Tibial artery (tissue), 4 donors: ENCODE results near the gene MYO1G.

Experiments used
- DNase-seq, 2 donors: peaks; one replicate each; pipeline ENCODE4 v3.0.0-alpha.2; 2019
- H3K27ac ChIP-seq, 2 donors: fragments of 200-600 bp; sonication (generic) in 1 of 2; 1 replicate in 1 of 2; 2 replicates in 1 of 2; pipeline ENCODE4 v1.5.1; 2018 to 2019; ENCODE audit warnings: mild to moderate bottlenecking in 1 of 2
- H3K27me3 ChIP-seq, 2 donors: fragments of 200-600 bp; sonication (generic) in 1 of 2; one replicate each; pipeline versions ENCODE4 v1.5.1 to v1.6.0; 2016 to 2019
- H3K36me3 ChIP-seq, 3 donors: fragments of 200-600 bp; sonication (generic) in 2 of 3; one replicate each; pipeline ENCODE4 v1.5.1; 2016 to 2019; ENCODE audit warnings: mild to moderate bottlenecking in 2 of 3
- H3K4me1 ChIP-seq, 4 donors: fragments of 200-600 bp; sonication (generic) in 2 of 4; 1 replicate in 3 of 4; 2 replicates in 1 of 4; pipeline ENCODE4 v1.5.1; 2016 to 2019
- H3K4me3 ChIP-seq, 2 donors: fragments of 200-600 bp; sonication (generic) in 1 of 2; 1 replicate in 1 of 2; 2 replicates in 1 of 2; pipeline ENCODE4 v1.5.1; 2018 to 2019; ENCODE audit warnings: mild to moderate bottlenecking in 2 of 2
- H3K9me3 ChIP-seq, 3 donors: fragments of 200-600 bp; sonication (generic) in 1 of 3; one replicate each; pipeline ENCODE4 v1.5.1; 2016 to 2019
- CTCF ChIP-seq, 2 experiments: fragments of 200-600 bp in 1 of 2; fragments of 450-650 bp in 1 of 2; IDR thresholded peaks; one replicate each; pipeline ENCODE4 v1.5.1; 2017 to 2019; ENCODE audit warnings: antibody characterized with exemption in 2 of 2, mild to moderate bottlenecking in 1 of 2, moderate library complexity in 1 of 2
- intact Hi-C: fragments of 100-400 bp; cut with DNase I; formaldehyde crosslinking; loops from one replicate; pipeline ENCODE4 v1.15.0; 2023; ENCODE audit warnings: low total_unique reads

Gene MYO1G

GRCh38 chr7:44955733-44956132, 23.1 kb downstream of the MYO1G start:
- no peaks in the 10 kb centered on the region for H3K4me1 ChIP-seq
- intact Hi-C loops, result no loop called here
- H3K27me3 ChIP-seq, result peaks cover 0 to 14% of the 10 kb centered on the region in 2 donors
- DNase-seq, result no peak
- H3K36me3 ChIP-seq, result no peaks in the 10 kb centered on the region
- H3K27ac ChIP-seq, result no peak overlapping the region
- TF ChIP-seq CTCF (IDR thresholded peaks at IDR 0.05), result no peak
- H3K4me3 ChIP-seq, result no peak overlapping the region
- H3K9me3 ChIP-seq, result no peaks in the 10 kb centered on the region

- Histone ChIP-seq H3K9me3 (no peaks in the 10 kb centered on the region), H3K4me1 (no peaks in the 10 kb centered on the region), H3K36me3 (no peaks in the 10 kb centered on the region), H3K27me3 (peaks cover 0 to 10% of the 10 kb centered on the region in 2 donors), H3K4me3 (no peak overlapping the region), H3K27ac (no peak overlapping the region)
- no peak for TF ChIP-seq CTCF (IDR thresholded peaks at IDR 0.05)
- no peak for DNase-seq
- intact Hi-C loops, result no loop called here
Measured at GRCh38 chr7:44953156-44953555, 25.7 kb downstream of the MYO1G start.

GRCh38 chr7:44949303-44949702, 29.5 kb downstream of the MYO1G start:
- no peak for DNase-seq
- intact Hi-C loops, result no loop called here

GRCh38 chr7:44945479-44945878, 33.3 kb downstream of the MYO1G start:
- Histone ChIP-seq H3K27me3 (no peaks in the 10 kb centered on the region), H3K4me3 (no peak overlapping the region), H3K4me1 (no peaks in the 10 kb centered on the region), H3K36me3 (no peaks in the 10 kb centered on the region), H3K9me3 (no peaks in the 10 kb centered on the region), H3K27ac (no peak overlapping the region)
- no peak for TF ChIP-seq CTCF (IDR thresholded peaks at IDR 0.05)
- no peak for DNase-seq
- intact Hi-C loops, result no loop called here

More at GRCh38 chr7:44949303-44949702, 29.5 kb downstream of the MYO1G start:
- Histone ChIP-seq H3K27me3 (no peaks in the 10 kb centered on the region), H3K9me3 (no peaks in the 10 kb centered on the region), H3K36me3 (no peaks in the 10 kb centered on the region), H3K27ac (no peak overlapping the region), H3K4me1 (no peaks in the 10 kb centered on the region), H3K4me3 (no peak overlapping the region)
- no peak for TF ChIP-seq CTCF (IDR thresholded peaks at IDR 0.05)

GRCh38 chr7:44944821-44945220, 34.0 kb downstream of the MYO1G start:
- no peak for TF ChIP-seq CTCF (IDR thresholded peaks at IDR 0.05)
- DNase-seq, result no peak
- Histone ChIP-seq H3K36me3 (no peaks in the 10 kb centered on the region), H3K27ac (no peak overlapping the region), H3K4me1 (no peaks in the 10 kb centered on the region), H3K9me3 (no peaks in the 10 kb centered on the region), H3K27me3 (no peaks in the 10 kb centered on the region), H3K4me3 (no peak overlapping the region)
- intact Hi-C loops, result no loop called here

GRCh38 chr7:44943631-44944030, 35.2 kb downstream of the MYO1G start:
- no peaks in the 10 kb centered on the region for H3K4me1 ChIP-seq
- no peak overlapping the region for H3K27ac ChIP-seq
- intact Hi-C loops, result no loop called here
- H3K4me3 ChIP-seq, result no peak overlapping the region
- no peak for DNase-seq
- no peak for TF ChIP-seq CTCF (IDR thresholded peaks at IDR 0.05)
- no peaks in the 10 kb centered on the region for H3K9me3 ChIP-seq
- H3K27me3 ChIP-seq, result no peaks in the 10 kb centered on the region
- H3K36me3 ChIP-seq, result no peaks in the 10 kb centered on the region
